T-cell (primary cell): ENCODE data around the gene TTC32. TPM values are rescaled to one million over a fixed set of nuclear protein-coding genes. Genes with fewer than 3 reads are reported as not detected.
"Not testable (repeated sequence)": the region's sequence is repeated elsewhere in the genome, so short reads cannot be mapped to it uniquely, and the experiment has no call there.

ENCODE experiments used
- ATAC-seq, 4 experiments: fragments of 200-7000 bp in 3 of 4; fragments of 150-1000 bp in 1 of 4; cut with Tn5 transposase; replicated peaks in 1 of 4; 1 replicate in 3 of 4; 2 replicates in 1 of 4; pipeline ENCODE4 v1.10.0; 2021; ENCODE audit warnings: moderate library complexity in 3 of 4, mild to moderate bottlenecking in 2 of 4, moderate number of reproducible peaks in 1 of 4
- CTCF ChIA-PET, 2 donors: fragments of 300-600 bp; sonication (Branson Sonifier 250); formaldehyde crosslinking; loops; one replicate each; lab custom pipeline; 2022; ENCODE audit warnings: antibody characterized with exemption in 2 of 2; lab: Charles Lee
- POLR2A ChIA-PET, 2 donors: fragments of 300-600 bp; sonication (Branson Sonifier 250); formaldehyde crosslinking; loops; one replicate each; lab custom pipeline; 2022; ENCODE audit warnings: antibody characterized with exemption in 2 of 2; lab: Charles Lee
- DNase-seq, 35 experiments: peaks; one replicate each; pipeline versions ENCODE4 v3.0.0 to v3.0.0-alpha.2; 2013 to 2023
- H3K27ac ChIP-seq: one replicate; pipeline ENCODE4 v1.5.1; 2013; ENCODE audit warnings: low read length
- H3K27me3 ChIP-seq, 2 experiments: replicated peaks in 1 of 2; 1 replicate in 1 of 2; 2 replicates in 1 of 2; pipeline versions ENCODE4 v1.6.1 to v1.7.0; 2013; ENCODE audit warnings: low read length in 1 of 2, mixed read lengths in 1 of 2; ENCODE audit not compliant: control insufficient read depth in 2 of 2, insufficient read depth in 2 of 2; ENCODE audit errors: extremely low read depth in 1 of 2
- H3K36me3 ChIP-seq, 2 donors: 1 replicate in 1 of 2; 2 replicates in 1 of 2; pipeline versions ENCODE4 v1.6.1 to v1.7.0; 2013; ENCODE audit warnings: low read length in 1 of 2; ENCODE audit not compliant: control insufficient read depth in 2 of 2, insufficient read depth in 1 of 2; ENCODE audit errors: extremely low read depth in 1 of 2
- H3K4me1 ChIP-seq, 2 experiments: 1 replicate in 1 of 2; 2 replicates in 1 of 2; pipeline versions ENCODE4 v1.6.1 to v1.7.0; 2013; ENCODE audit warnings: low read length in 2 of 2, mixed read lengths in 1 of 2; ENCODE audit not compliant: insufficient read depth in 2 of 2, control insufficient read depth in 1 of 2; ENCODE audit errors: extremely low read depth in 1 of 2
- H3K4me3 ChIP-seq, 2 donors: 1 replicate in 1 of 2; 2 replicates in 1 of 2; pipeline versions ENCODE4 v1.5.1 to v1.7.0; 2013; ENCODE audit warnings: mild to moderate bottlenecking in 2 of 2, low read length in 1 of 2, moderate library complexity in 1 of 2; ENCODE audit not compliant: control insufficient read depth in 1 of 2; ENCODE audit errors: extremely low read depth in 1 of 2
- H3K9me3 ChIP-seq: 2 replicates; pipeline ENCODE4 v1.7.0; 2013
- H3K27ac Mint-ChIP-seq, 2 donors: one replicate each; pipeline ENCODE4 v1.8.0; 2020 to 2021; ENCODE audit warnings: mild to moderate bottlenecking in 2 of 2, mixed read lengths in 2 of 2
- H3K27me3 Mint-ChIP-seq, 2 donors: one replicate each; pipeline ENCODE4 v1.8.0; 2021 to 2022; ENCODE audit warnings: mixed read lengths in 2 of 2
- H3K36me3 Mint-ChIP-seq: one replicate; pipeline ENCODE4 v1.8.0; 2021; ENCODE audit warnings: mixed read lengths
- H3K4me1 Mint-ChIP-seq, 3 donors: one replicate each; pipeline ENCODE4 v1.8.0; 2020 to 2022; ENCODE audit warnings: mixed read lengths in 3 of 3, mild to moderate bottlenecking in 1 of 3
- H3K4me3 Mint-ChIP-seq, 3 donors: one replicate each; pipeline ENCODE4 v1.8.0; 2020 to 2022; ENCODE audit warnings: mild to moderate bottlenecking in 3 of 3, mixed read lengths in 3 of 3, moderate library complexity in 3 of 3
- H3K9me3 Mint-ChIP-seq, 3 donors: one replicate each; pipeline ENCODE4 v1.8.0; 2020 to 2022; ENCODE audit warnings: mixed read lengths in 3 of 3
- WGBS: methylation state at CpG from one replicate; pipeline ENCODE4 v1.1.5; 2013; ENCODE audit warnings: missing lambda C conversion rate; ENCODE audit not compliant: insufficient coverage; 5-methylcytosine and 5-hydroxymethylcytosine counted together
- total RNA-seq, 35 experiments: library from RNA in 6 of 35; stranded (reverse) in 6 of 35; fragments of 120-200 nt in 1 of 35; gene quantifications; one replicate each; pipeline versions ENCODE4 v1.2.1 to v1.2.4 and lab custom pipeline; 2013 to 2026

The TTC32 gene
- total RNA-seq, 5 donors from 2014 or later (not counting 1 experiment from before 2014, with no cell fraction given): 35.1 to 44.6 (median 40.0) TPM

DNA sequence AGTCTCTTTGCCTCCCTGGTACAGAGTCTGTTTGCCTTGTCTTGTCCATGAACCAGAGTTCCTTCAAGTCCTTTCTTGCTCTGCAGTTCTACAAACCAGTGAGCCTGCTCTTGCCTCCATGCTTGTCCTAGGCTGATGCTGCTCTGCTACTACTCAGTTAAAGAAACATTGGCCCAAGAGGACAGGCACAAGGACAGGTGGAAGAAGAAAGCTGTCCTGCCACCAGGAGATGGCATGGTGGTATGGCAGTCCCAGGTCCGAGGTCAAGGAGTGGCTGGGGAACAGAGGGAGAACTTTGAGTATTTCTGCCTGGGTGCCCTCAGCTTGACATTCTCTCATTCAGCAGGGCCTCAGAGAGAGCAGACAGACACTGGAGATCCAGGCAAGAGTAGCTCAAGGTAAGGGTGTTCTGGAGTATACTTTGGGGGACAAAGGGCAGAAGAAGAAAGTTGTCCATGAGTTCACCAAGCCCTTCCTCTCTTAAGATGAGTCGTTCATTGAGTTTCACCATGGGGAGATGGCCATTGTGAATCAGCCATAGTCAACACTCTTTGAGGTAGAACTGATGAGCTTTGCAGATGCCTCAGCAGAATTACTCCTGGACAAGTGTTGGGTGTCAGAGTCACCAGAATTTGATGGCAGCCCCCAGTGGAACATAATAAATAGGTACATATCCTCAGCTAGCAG is 20.4 kb downstream of the TTC32 start:
- 60% methylated on average over 1 of the region's 2 CpGs for WGBS
- Mint-ChIP-seq H3K27me3 (no peaks in the 10 kb centered on the region), H3K27ac (peak overlapping the region in 1 of 2 donors; percentile 59), H3K4me3 (no peak overlapping the region), H3K9me3 (no peaks in the 10 kb centered on the region), H3K4me1 (no peaks in the 10 kb centered on the region), H3K36me3 (peaks cover 22% of the 10 kb centered on the region)
- CTCF ChIA-PET: no interaction called here
- Histone ChIP-seq H3K4me1 (no peaks in the 10 kb centered on the region), H3K27me3 (no peaks in the 10 kb centered on the region), H3K36me3 (peaks cover 0 to 6% of the 10 kb centered on the region in 2 donors), H3K27ac (no peak overlapping the region), H3K9me3 (no peaks in the 10 kb centered on the region), H3K4me3 (no peak overlapping the region)
- POLR2A ChIA-PET: interaction anchor here in 1 of 2 donors (0.7 kb wide), 1 partner anchor 1321 kb away, joined by 4 read pairs; no protein-coding TSS in a partner anchor
- DNase-seq: no peak
- ATAC-seq: no peak

DNA sequence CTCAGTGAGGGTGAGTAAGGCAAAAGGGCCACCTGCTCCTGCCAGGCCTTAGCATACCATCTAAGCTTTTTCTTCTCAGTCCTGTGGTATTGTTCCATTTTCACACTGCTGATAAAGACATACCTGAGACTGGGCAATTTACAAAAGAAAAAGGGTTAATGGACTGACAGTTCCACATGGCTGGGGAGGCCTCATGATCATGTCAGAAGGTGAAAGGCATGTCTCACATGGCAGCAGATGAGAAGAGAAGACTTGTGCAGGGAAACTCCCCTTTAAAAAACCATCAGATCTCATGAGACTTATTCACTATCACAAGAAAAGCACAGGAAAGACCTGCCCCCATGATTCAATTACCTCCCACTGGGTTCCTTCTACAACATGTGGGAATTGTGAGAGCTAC is 21.6 kb downstream of the TTC32 start:
- H3K27ac Mint-ChIP-seq, H3K4me3 ChIP-seq, H3K4me1 Mint-ChIP-seq, H3K27me3 Mint-ChIP-seq, H3K4me1 ChIP-seq, CTCF ChIA-PET, H3K9me3 Mint-ChIP-seq, H3K4me3 Mint-ChIP-seq, H3K27ac ChIP-seq, H3K27me3 ChIP-seq, H3K36me3 ChIP-seq, POLR2A ChIA-PET, H3K9me3 ChIP-seq, ATAC-seq, DNase-seq: not testable (repeated sequence)
- peaks cover 22% of the 10 kb centered on the region for H3K36me3 Mint-ChIP-seq

DNA sequence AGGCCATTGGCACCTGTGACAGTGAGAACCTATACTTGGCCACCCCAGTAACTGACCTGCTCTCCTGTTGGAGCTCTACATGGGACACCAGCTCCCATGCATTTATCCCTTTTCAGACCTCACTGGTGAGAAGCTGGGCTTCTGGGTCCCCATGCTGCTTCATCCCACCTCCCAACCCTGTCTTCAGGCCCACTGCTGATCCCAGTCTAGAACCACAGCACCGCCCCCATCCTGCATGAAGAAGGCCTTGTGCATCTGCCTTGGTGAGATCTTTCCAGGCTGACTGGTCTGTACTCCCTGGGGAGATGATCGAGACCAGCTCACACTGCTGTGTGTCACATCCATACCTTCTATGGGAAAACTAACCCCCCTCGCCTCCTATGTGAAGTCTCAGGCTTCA is 22.7 kb downstream of the TTC32 start:
- no peak overlapping the region for H3K27ac ChIP-seq
- H3K4me1 ChIP-seq: no peaks in the 10 kb centered on the region
- H3K9me3 ChIP-seq: no peaks in the 10 kb centered on the region
- no peak overlapping the region for H3K4me3 ChIP-seq
- Mint-ChIP-seq H3K27ac (no peak overlapping the region), H3K36me3 (peaks cover 29% of the 10 kb centered on the region), H3K9me3 (no peaks in the 10 kb centered on the region), H3K4me1 (no peaks in the 10 kb centered on the region), H3K4me3 (no peak overlapping the region), H3K27me3 (no peaks in the 10 kb centered on the region)
- no peak for DNase-seq
- ChIA-PET CTCF (no interaction called here), POLR2A (no interaction called here)
- peaks cover 6 to 16% of the 10 kb centered on the region in 2 donors for H3K36me3 ChIP-seq
- 95% methylated on average over 3 of the region's 3 CpGs for WGBS
- no peaks in the 10 kb centered on the region for H3K27me3 ChIP-seq
- ATAC-seq: no peak

DNA sequence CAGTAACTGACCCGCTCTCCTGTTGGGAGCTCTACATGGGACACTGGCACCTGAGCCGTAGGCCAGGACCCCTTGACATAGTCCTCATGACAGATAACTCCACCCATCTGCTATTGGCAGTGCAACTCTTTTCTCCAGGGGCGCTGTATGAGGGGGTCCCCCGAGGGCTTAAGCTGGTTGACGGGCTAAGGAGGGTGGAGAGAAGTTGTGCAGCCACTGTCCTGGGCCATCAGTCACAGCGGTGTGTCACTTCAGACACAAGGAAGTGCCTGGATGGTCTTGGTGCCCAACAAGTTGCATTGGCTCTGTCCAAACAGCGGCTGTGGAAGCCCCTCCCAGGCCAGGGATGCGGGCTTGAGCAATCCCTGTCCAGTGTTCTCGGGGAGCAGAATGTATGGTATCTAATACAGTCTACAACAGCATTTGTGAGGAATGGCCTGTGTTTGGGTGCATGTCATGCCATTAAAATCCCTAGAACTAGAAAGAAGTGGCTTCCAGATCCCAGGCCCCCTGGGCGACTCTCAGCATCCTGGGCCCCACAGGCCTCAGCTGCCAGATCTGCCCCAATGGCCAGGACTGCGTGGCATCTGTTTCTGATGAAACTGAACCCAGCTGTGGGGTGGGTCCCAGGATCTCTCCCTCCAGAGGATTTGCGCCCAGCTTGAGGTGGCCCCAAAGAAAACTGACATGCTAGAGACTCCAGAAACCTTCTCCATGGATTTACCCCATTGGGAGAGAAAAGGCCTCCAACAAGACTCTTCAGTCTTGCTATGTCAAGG is 23.3 kb downstream of the TTC32 start:
- no peak overlapping the region for H3K27ac Mint-ChIP-seq
- no peak overlapping the region for H3K4me3 Mint-ChIP-seq
- Histone ChIP-seq H3K4me1 (no peaks in the 10 kb centered on the region), H3K27ac (no peak overlapping the region), H3K27me3 (no peaks in the 10 kb centered on the region), H3K36me3 (peaks cover 6 to 17% of the 10 kb centered on the region in 2 donors), H3K9me3 (no peaks in the 10 kb centered on the region), H3K4me3 (no peak overlapping the region)
- ATAC-seq: no peak
- DNase-seq: no peak
- peaks cover 31% of the 10 kb centered on the region for H3K36me3 Mint-ChIP-seq
- ChIA-PET CTCF (interaction anchor here in 1 of 2 donors (0.6 kb wide), 1 partner anchor 124 kb away, joined by 3 read pairs; no protein-coding TSS in a partner anchor), POLR2A (no interaction called here)
- no peaks in the 10 kb centered on the region for H3K9me3 Mint-ChIP-seq
- no peaks in the 10 kb centered on the region for H3K4me1 Mint-ChIP-seq
- 97% methylated on average over 9 of the region's 12 CpGs for WGBS
- H3K27me3 Mint-ChIP-seq: no peaks in the 10 kb centered on the region

DNA sequence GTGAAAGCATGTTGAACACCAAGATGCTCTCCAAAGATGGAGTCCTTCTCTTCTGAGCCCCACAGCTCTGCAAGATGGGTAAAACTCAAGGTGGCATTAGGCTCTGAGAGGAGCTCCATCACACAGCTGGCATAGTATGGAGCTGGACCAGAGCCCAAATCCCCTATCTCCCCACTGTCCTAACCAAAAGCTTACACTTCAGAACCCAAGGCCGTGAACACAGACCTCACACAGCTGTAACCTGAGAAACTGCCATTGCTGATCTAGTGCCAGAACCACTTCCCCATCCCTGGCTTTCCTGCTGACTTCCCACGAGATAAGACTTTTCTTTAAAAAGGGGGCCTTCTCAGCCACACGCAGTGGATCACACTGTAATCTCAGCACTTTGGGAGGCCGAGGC is 25.0 kb downstream of the TTC32 start:
- Histone ChIP-seq H3K9me3 (no peaks in the 10 kb centered on the region), H3K27me3 (no peaks in the 10 kb centered on the region), H3K36me3 (peaks cover 9 to 24% of the 10 kb centered on the region in 2 donors), H3K4me1 (no peaks in the 10 kb centered on the region), H3K4me3 (no peak overlapping the region), H3K27ac (no peak overlapping the region)
- ChIA-PET POLR2A (no interaction called here), CTCF (no interaction called here)
- Mint-ChIP-seq H3K27me3 (no peaks in the 10 kb centered on the region), H3K36me3 (peaks cover 43% of the 10 kb centered on the region), H3K4me3 (no peak overlapping the region), H3K4me1 (peaks cover 0 to 5% (median 4%) of the 10 kb centered on the region in 3 donors), H3K27ac (no peak overlapping the region), H3K9me3 (no peaks in the 10 kb centered on the region)
- WGBS: 63% methylated on average over 2 of the region's 4 CpGs
- DNase-seq (no peak), ATAC-seq (no peak)

DNA sequence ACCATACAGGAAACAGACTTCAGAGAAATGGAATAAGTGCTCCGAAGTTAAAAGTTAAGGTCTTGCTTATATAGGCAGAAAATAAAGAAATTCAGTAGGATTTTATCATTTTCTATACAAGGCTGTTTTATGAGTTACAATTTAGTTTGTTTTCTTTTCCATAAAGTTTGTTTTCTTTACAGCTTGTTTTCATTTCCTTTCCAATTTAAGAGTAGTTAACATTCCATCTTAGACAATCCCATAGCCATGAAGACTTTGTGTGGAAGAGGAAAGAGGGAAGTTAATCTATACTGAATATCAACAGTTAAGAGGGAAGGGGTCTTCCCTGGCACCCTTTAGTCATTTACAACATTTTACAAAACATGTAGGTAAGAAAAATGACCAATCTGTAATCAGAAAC is 26.5 kb downstream of the TTC32 start:
- H3K4me3 Mint-ChIP-seq: no peak overlapping the region

More for the DNA sequence above, 26.5 kb downstream of the TTC32 start:
- Histone ChIP-seq H3K27me3 (no peaks in the 10 kb centered on the region), H3K9me3 (no peaks in the 10 kb centered on the region), H3K36me3 (peaks cover 9 to 24% of the 10 kb centered on the region in 2 donors), H3K4me1 (no peaks in the 10 kb centered on the region), H3K27ac (no peak overlapping the region), H3K4me3 (no peak overlapping the region)
- Mint-ChIP-seq H3K36me3 (peaks cover 38% of the 10 kb centered on the region), H3K9me3 (no peaks in the 10 kb centered on the region), H3K27me3 (no peaks in the 10 kb centered on the region), H3K4me1 (peaks cover 8 to 13% (median 12%) of the 10 kb centered on the region in 3 donors), H3K27ac (no peak overlapping the region)
- ChIA-PET CTCF (interaction anchor here in 1 of 2 donors (0.7 to 1.0 kb wide), 2 partner anchors 25 to 37 kb away, joined by 3 read pairs; no protein-coding TSS in a partner anchor), POLR2A (interaction anchor here in 1 of 2 donors (0.6 kb wide), 1 partner anchor 91 kb away, joined by 4 read pairs; no protein-coding TSS in a partner anchor)
- ATAC-seq (no peak), DNase-seq (no peak)
- WGBS: no CpG with 5 or more reads among the region's 1 CpG
